Fibroblast of skin of left biceps (primary cell): Measurements from ENCODE around the gene MRGPRF.

Experiments used
- DNase-seq, 2 experiments: peaks; one replicate each; pipeline ENCODE4 v3.0.0-alpha.2; 2013; ENCODE audit warnings: low read depth in 2 of 2

MRGPRF gene

DNA sequence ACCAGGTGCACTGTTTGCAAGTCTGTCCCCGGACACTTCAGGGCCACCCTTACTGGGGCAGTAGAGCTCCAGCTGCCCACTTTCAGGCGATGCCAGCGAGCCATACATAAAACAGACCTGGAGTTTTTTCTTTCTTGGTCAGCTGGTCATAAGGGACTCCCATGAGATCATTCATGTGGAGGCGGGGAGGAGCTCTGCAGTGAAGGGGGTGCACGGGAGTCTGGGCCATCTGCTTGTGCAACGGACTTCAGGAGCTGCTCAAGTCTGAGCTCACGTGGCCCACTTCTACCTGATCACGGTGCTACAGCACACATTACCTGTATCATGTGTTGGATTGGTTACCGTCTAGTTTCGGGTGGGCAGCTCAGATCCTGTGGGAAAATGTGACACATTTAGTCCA lies 9.2 kb upstream of the MRGPRF start:
- no peak for DNase-seq

- DNase-seq, result no peak
Measured at GRCh38 chr11:69018924-69019323, 5.9 kb upstream of the MRGPRF start.

DNA sequence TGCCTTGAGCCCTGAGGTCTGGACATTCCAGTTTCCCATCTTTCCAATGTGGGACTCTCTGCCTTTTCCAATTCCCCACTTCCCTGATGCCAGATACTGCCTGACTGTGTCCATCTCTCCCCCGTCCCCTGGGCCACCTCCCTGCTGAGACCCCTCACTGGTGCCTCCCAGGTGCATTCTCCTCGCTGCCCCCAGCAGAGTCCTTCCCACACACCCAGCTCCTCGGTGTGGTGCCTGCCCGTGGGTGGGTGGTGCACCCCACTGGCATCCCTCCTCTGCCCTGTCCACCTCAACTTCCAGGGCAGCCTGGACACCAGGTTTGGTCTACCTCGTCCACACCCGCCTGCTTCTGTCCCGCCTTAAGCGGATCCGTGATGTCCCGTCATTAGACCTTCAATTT lies 4.9 kb upstream of the MRGPRF start:
- DNase-seq, result no peak

- no peak for DNase-seq
Measured at GRCh38 chr11:69014898-69015549, 2.0 kb upstream of the MRGPRF start.

- DNase-seq, result no peak
Measured at GRCh38 chr11:69014084-69014851, 1.2 kb upstream of the MRGPRF start.

DNA sequence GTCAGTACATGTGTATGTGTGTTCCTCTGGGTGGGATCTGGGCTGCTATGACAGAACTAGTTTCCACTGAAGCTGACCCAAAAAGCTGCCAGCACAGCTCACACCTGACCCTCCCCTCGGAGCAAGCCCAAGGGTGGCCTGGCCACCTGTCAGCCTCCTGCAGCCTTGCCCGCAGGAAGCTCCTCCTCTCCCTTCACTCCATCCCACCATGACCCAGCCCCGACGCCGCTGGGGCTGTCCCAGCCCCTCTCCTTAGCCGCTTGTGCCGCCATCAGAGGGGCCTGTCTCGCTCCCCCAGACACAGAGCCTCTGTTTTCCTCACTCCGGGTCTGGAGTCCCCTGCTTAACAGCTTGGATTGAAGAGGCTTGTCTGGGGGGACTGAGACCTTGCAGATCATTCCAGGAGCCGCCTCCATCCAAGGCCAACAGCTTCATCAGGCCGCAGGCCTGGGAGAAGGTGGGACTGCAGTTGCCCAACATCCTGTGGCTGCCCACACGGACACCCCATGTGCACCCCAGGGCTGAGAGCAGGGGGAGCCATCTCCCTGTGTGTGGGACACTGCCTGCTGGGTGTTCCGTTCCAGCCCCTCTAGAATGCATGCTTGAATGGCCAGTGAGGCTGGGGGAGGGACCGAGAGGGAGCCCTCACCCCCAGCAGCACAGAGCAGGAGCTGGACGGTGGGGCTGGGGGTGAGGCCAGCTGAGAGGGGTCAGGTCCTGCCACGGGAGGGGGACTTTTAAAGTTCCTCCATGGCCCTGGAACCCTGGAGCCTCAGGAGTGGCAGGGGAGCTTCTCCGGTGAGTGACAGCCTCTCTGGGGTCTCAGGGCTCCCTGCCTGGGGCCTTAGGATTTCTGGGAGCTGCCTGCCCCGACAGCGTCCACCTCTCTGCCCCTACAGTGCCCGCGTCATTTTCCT lies 696 bp downstream of the MRGPRF start:
- no peak for DNase-seq

- no peak for DNase-seq
Measured at GRCh38 chr11:69011624-69012091, 1.4 kb downstream of the MRGPRF start.

DNA sequence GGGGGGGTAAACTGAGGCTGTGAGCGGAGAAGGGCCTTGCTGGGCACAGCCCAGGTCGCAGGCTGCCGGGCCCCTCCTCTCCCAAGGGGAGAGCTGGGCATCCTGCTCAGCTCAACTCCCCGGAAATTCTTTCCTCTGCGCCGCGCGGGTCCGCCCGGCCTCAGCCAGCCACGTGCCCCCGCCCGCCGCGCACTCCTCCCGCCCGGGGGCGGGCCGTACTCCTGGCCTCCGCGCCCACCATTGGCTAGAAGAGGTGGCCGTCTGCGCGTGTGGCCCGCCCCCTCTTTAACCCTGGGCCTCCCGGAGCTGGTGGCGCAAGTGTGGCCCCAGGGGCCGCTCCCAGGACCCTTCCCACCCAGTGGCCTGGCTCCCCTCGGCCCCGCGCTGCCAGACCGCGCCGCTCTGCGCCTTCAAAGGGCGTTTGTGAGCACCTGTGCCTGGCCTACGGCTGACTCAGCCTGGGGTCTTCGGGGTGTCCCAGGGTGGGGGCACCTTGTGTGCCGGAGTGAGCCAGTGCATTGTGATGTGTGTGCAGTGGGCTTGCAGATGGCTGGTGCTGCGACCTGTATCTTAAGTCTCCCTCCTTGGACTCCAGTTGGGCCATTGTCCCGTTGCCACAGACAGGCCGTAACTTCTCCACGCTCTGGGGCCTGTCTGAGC lies 2.0 kb downstream of the MRGPRF start:
- peak; percentile 51 to 62 for DNase-seq

DNA sequence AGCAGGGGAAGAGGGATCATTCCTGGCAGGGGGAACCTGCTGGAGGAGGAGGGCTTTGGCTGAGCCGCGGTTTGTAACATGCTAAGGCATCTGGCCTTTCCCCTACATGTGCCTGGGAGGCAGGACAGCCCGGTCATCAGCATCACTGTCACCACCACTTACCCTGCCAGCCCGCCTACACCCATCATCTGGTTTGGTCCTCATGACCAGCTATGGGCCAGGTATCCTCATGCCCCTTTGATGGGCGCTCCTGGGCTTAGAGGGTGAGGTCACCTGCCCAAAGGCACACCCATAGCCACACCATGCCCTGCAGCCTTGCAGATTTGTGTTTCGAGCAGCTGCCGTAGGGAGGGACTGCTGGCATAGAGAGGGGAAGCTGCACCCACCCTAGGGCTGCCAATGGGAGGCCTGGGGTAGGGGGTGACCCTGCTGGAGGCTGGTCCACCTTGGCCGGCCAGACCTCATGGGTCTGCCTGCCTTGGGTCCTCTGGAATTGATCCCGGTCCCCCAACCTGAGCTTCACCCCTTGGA lies 2.6 kb downstream of the MRGPRF start:
- DNase-seq, result no peak

- no peak for DNase-seq
Measured at GRCh38 chr11:69009441-69010211, 3.4 kb downstream of the MRGPRF start.

DNA sequence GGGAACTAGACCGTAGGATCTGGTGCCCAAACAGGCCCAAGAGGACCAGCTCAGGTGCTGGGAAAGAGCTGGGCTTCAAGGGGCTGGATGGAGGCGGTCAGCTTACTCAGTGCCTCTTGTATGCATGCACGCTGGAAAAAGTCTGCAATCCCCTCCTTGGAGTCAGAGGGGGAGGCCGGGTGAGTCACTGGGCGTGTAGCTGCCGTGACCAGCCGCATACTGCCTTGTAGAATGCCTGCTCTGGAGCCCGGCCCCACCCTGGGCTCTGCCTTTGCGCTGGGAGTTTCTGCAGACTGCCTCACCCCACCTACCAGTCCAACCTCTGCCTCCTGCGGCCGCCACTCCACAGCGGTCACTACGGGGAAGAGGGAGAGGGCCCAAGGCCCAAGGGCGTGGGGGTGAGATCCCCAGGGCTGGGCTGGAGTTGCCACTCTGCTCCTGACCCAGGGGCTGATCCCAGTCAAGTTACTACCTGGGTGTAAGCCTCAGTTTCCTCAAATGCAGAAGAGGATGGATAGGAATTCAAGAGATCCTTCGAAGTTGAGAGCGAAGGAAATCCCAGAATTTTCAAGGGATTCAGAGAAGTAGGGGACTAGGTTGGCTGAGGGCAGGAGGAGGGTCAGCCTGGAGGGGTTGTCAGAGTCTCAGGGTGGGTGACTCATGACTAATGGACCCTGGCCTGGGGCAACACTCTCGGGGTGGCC lies 4.2 kb downstream of the MRGPRF start:
- DNase-seq, result peak; percentile 74

DNA sequence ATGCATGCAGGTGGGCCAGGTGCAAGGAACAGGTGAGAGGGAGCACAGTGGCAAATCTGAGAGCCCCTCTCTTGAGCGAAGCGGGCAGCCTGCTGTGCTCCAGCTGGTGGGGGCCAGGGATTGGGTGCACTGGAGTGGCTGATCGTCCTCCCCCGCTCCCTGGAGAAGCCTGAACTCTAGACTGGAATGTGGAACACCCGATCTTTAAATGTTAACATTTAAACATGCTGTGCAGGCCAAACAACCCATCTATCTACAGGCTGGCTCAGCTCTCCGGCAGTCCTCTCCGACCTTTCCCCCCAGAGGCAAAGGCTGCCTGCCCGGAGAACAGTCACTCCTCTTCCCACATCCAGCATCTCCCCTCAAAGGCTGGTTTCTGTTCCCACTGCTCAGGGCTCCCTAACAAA lies 5.1 kb downstream of the MRGPRF start:
- DNase-seq, result no peak

DNA sequence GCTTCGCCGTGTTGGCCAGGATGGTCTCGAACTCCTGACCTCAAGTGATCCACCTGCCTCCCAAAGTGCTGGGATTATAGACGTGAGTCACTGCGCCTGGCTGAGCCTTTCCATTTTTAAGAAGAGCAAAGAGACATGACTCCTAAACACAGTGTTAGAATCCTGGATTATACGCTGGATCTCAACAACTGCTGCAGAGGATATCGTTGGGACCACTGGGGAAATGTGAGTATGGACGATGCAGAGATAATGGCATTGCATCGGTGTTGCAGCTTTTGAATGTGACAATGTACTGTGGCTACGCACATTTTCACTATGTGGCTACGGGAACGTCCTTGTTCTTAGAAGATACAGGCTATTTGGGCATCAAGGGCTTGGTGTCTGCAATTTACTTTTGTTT lies 6.2 kb downstream of the MRGPRF start:
- DNase-seq, result no peak

DNA sequence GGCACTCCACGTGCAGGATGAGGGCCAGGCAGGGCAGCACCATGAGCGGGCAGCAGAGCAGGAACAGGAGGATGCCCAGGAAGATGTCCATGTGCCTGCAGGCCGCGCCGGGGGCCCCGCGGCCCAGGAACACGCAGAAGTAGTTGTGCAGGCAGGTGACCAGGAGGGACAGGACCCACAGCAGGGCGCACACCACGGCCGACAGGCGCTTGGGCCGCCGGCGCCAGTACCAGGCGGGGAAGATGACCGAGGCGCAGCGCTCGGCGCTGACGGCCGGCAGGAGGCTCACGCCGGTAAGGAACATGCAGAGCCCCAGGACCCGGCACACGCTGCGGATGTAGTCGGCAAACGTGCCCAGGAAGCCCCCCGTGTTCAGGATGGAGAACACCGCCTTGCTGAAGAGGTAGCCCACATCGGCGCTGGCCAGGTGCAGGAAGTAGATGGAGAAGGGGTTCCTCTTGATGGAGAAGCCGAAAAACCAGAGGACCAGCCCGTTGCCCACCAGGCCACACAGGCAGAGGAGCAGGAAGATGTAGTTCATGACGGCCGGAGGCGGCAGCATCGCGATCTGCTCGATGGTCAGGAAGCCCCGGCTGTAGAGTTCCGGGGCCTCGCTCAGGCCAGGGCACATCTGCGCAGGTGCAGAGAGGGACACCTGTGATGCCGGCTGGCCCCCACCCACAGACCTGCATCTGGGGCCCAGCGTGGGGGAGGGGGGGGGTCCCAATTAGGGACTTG lies 7.2 kb downstream of the MRGPRF start:
- no peak for DNase-seq

DNA sequence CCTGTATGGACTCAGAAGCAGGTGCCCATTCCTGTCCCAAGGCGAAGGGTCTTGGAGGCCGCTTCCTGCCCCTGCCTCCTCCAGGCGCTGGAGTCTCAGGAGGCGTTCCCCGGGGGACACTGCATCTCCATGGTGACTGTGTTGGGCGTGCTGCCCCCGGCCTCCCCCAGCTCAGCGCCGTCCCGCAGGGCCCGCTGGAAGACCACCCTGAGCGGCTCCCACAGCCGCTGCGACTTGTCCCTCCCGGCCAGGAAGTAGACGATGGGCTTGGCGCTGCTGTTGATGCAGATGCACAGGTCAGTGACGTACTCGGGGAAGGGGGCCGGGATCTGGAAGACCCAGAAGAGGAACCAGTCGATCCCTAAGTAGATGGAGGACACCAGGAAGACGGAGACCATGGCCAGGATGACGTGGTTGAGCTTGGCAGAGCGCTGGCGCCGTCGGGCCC lies 7.8 kb downstream of the MRGPRF start:
- DNase-seq, result no peak

DNA sequence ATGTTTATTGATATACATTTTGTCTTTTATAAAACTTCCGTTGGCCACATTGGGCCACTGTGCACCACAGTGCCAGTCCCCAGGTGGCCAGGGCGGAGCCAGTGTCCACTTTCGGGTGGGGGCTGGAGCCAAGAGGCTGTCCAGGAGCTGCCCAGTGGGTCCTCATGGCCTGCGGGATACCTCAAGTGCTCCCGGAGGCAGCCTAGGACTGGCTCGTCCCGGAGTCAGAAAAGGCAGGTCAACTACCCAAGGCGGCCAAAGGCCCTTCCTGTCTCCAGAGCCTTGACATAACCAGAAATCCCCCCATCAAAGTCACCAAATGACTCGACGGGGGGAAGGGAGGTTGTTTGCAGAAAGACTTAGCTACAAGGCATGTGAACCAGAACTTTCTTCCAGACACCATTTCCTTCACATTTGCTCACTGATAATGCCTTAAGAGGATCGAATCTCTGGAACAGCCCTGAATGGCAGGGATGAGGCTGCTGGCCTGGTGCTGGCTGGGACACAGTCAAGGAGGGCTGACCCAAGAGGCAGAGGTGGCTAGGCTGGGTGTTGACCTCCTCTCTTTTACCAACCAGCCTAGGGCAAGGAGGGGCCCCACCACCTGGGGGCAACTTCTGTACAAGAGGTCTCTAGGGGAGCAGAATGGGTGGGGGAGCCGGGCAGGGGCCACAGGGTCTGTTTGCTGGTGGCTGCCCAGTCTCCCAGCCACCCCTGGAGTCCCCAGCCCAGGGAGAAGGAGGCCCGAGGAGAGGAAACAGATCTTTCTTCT lies 8.4 kb downstream of the MRGPRF start:
- no peak for DNase-seq

GRCh38 chr11:69003866-69004367 lies 9.1 kb downstream of the MRGPRF start:
- DNase-seq, result no peak

DNA sequence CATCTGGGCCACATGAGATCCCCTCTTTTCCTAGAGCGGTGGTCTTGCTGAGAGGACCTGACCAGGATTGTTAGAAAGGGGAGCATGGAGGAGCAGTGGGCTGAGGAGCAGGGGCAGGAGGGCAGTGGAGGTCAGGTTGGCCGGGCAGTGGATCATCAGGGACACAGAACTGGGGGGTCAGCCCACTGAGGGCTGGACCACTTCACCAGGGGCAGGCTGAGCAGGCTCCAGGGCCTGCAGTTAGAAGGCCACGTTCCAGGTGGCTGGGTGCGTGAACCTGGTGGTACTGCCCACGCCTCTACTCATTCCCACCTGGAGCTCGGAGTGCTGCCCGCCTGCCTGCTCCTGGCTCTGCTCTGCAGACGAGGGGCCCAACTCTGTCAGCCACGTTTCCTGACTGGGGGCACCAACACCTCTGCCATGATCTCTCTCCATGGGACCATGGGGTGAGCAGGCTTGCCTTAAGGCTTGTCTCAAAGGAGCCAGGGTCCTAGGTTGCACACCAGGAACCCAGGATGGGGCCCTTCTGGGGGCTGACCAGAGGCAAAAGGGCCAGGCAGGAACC lies 9.7 kb downstream of the MRGPRF start:
- no peak for DNase-seq
